GM19467 (cell line): ENCODE results near the gene MRPL27.

ENCODE experiments used
- ATAC-seq: cut with Tn5 transposase; IDR thresholded peaks from one replicate; pipeline ENCODE4 v1.9.1; 2021; ENCODE audit warnings: mild to moderate bottlenecking, moderate library complexity; ENCODE audit not compliant: unreplicated experiment

The MRPL27 gene

DNA sequence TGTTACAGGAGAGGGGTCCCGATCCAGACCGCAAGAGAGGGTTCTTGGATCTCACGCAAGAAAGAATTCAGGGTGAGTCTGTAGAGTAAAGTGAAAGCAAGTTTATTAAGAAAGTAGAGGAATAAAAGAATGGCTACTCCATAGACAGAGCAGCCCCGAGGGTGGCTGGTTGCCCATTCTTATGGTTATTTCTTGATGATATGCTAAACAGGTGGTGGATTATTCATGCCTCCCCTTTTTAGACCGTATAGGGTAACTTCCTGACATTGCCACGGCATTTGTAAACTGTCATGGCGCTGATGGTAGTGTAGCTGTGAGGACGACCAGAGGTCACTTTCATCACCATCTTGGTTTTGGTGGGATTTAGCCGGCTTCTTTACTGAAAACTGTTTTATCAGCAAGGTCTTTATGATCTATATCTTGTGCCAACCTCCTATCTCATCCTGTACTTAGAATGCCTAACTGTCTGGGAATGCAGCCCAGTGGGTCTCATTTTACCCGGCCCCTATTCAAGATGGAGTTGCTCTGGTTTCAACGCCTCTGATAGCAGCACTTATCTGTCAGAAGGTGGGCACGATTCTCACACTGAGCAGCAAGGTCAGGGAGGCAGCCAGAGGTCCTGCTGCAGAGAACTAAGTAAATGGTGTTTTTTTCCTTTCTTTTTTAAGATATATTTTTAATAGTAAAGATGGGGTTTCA, 53.5 kb downstream of the MRPL27 start:
- no peak for ATAC-seq

DNA sequence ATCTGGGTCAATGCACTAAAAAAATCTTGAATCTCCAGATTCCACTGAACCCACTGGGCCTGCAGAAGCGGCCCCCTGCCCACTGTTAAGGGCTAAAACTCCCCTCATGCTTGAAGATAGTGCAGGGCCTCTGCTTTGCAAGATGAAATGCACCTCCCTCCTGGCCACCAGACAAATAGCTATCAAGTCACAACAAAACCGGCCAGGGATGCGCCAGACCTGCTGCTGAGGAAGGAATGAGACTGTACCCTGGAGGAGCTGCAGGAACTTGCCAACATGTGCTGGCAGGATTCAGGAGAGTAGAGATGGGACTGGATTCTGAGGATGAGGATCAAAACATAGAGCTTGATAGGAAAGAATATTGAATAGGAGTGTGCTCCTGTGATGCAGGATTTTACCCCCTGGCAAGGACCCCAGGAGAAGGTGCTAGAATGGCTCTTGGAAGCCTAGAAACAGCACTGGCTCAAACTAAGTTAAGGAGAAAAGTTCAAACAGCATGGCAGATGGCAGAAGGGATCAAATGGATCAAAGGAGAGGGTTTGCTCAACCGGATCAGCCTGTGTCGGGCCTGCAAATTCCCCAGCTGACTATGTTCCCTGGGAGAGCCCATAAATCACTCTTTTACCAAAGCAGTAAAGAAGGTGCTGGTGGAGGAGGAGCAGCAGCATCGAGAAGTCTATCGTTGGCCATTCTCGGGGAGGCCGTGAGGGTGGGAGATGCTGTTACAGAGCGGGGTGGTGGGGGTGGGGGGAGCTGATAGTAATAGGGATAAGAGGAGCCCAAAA, 54.3 kb downstream of the MRPL27 start:
- no peak for ATAC-seq
